Measurements from ENCODE around the gene SNX32.

GRCh38 chr11:65793625-65794400 is 40.0 kb upstream of the SNX32 start:
- no peak for TF ChIP-seq CTCF (IDR thresholded peaks at IDR 0.05)
- no peak for TF ChIP-seq ZFX (IDR thresholded peaks at IDR 0.05; ENCODE audit: borderline replicate concordance)
